Brain microvascular endothelial cell (primary cell): ENCODE measurements around the gene POGK.

Experiments used
- DNase-seq: peaks from one replicate; pipeline ENCODE4 v3.0.0-alpha.2; 2020
- H3K27ac ChIP-seq: fragments of 250-450 bp; sonication (Bioruptor Pico); 2 replicates; pipeline ENCODE4 v1.5.1; 2020; ENCODE audit warnings: mild to moderate bottlenecking, moderate library complexity
- H3K27me3 ChIP-seq: fragments of 250-450 bp; sonication (Bioruptor Pico); replicated peaks from 2 replicates; pipeline ENCODE4 v1.5.1; 2020; ENCODE audit warnings: mild to moderate bottlenecking
- H3K36me3 ChIP-seq: fragments of 250-450 bp; sonication (Bioruptor Pico); replicated peaks from 2 replicates; pipeline ENCODE4 v1.5.1; 2020; ENCODE audit warnings: mild to moderate bottlenecking
- H3K4me3 ChIP-seq: 2 replicates; pipeline ENCODE4 v1.5.1; 2011; ENCODE audit warnings: low read depth, mild to moderate bottlenecking, control low read depth, low read length, moderate library complexity
- in situ Hi-C: cut with HindIII; loops from 2 replicates; pipeline ENCODE4 v1.10.0; 2017; ENCODE audit warnings: low sequenced_read_pairs, low pct_ligation_motif_present
- TF ChIP-seq, protein P1 (sequence below): IDR thresholded peaks from 2 replicates; pipeline ENCODE4 v1.5.1; 2011; ENCODE audit warnings: low read depth, mild to moderate bottlenecking, moderate library complexity, low read length, control low read depth, inconsistent platforms; ENCODE audit errors: missing control alignments

The POGK gene

DNA sequence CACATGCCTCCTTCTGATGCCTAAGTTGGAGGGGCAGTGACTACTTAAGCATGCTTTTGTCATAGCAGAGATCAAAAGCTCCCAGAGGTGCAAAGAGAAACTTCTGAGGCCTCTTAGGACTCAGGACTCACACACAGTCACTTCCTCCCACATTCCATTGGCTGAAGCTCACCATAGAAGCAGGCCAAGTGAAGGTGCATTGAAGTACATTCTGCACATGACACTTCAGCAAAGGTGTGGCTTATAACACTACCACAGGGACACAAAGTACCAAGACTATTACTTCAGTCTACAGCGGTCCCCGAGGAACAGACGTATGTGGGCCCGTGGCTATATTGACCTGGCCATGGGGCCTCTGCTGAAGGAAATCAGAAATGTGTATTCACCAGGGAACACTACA lies 2.5 kb upstream of the POGK start:
- H3K27me3 ChIP-seq = no peaks in the 10 kb centered on the region
- TF ChIP-seq, protein P1, sequence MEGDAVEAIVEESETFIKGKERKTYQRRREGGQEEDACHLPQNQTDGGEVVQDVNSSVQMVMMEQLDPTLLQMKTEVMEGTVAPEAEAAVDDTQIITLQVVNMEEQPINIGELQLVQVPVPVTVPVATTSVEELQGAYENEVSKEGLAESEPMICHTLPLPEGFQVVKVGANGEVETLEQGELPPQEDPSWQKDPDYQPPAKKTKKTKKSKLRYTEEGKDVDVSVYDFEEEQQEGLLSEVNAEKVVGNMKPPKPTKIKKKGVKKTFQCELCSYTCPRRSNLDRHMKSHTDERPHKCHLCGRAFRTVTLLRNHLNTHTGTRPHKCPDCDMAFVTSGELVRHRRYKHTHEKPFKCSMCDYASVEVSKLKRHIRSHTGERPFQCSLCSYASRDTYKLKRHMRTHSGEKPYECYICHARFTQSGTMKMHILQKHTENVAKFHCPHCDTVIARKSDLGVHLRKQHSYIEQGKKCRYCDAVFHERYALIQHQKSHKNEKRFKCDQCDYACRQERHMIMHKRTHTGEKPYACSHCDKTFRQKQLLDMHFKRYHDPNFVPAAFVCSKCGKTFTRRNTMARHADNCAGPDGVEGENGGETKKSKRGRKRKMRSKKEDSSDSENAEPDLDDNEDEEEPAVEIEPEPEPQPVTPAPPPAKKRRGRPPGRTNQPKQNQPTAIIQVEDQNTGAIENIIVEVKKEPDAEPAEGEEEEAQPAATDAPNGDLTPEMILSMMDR = no peak
- no peak overlapping the region for H3K27ac ChIP-seq
- H3K36me3 ChIP-seq = peaks cover 6% of the 10 kb centered on the region
- no peak overlapping the region for H3K4me3 ChIP-seq
- in situ Hi-C loops = no loop called here
- no peak for DNase-seq

DNA sequence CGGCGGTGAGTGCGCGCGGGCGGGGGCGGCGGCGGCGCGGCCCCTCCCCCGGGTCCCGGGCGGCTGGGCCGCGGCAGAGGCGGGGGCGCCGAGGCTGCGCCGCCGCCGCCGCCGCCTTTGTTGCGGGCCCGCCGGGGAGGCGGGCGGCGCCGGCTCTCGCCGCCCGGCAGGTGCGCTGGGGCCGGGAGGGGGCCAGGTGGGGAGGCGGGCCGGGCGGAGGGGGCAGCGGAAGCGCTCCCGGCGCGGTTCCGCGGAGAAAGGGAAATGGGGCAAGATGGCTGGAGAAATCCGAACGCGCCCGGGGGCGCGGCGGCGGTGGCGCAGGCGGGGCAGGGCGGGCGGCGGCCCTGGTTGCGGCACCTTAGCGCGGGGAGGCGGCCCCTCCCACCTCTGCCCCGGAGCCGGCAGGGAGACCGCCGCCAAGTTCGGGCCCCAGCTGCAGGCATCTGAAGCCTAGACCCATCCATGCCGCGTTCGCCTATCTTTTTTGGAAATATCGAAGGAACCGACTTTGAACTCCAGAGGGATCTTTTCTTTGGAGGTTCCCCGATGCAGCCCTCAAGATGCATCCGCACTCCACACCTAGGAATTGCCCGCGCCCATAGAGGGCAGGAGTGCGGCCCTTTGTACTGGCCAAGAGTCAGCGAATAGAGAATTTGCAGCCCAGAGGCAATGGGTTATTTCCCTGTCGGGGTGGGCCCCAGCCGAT lies 479 bp downstream of the POGK start:
- TF ChIP-seq, protein P1 = peak; percentile 55
- Histone ChIP-seq H3K36me3 (peaks cover 22% of the 10 kb centered on the region), H3K27me3 (no peaks in the 10 kb centered on the region), H3K4me3 (peak overlapping the region; percentile 68), H3K27ac (peak overlapping the region; percentile 65)
- no peak for DNase-seq
- in situ Hi-C loops = no loop called here

DNA sequence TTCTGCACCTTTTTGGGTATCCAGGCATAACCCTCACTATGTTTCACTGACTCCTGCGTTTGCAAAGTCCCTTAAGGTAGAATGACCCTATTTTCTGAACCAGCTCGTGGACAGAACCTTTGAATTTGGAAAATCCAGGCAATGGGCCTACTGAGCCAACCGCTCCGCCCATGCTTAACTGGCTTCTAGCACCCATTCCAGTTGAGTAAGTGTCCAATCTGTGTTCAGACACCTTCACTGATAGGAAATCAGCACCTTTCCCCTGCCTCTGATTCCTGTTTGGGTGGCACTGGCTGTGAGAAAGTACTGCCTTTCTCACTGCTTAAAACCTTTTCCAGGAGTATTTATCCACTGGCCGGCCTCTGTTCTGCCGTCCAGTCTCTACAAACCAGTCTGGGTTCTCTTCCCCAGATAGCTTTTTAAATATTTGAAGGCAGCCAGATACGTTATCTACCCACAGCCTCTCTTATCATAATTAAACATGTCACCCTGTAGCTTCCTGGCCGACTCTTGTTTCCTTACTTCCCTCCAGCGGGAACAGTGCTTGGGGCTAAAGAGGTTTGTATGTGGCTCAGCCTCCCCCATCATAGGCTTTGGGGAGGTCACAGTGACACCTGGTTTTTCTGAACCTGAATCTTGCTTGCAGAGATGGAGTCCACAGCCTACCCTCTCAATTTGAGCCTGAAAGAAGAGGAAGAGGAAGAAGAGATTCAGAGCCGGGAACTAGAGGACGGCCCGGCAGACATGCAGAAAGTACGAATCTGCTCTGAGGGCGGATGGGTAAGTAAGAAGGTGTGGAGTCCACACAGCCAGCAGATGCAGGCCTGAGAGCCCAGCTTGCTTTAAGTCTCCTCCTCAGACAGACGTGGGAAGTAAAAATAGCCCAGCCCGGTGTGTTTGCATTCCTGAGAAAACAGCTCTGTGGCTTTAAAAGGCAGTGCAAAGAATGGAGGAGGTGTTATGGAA lies 1.3 kb downstream of the POGK start:
- Histone ChIP-seq H3K4me3 (peak overlapping the region; percentile 68), H3K27me3 (no peaks in the 10 kb centered on the region), H3K36me3 (peaks cover 24% of the 10 kb centered on the region), H3K27ac (no peak overlapping the region)
- TF ChIP-seq, protein P1 = no peak
- in situ Hi-C loops = no loop called here
- peak; percentile 33 for DNase-seq

DNA sequence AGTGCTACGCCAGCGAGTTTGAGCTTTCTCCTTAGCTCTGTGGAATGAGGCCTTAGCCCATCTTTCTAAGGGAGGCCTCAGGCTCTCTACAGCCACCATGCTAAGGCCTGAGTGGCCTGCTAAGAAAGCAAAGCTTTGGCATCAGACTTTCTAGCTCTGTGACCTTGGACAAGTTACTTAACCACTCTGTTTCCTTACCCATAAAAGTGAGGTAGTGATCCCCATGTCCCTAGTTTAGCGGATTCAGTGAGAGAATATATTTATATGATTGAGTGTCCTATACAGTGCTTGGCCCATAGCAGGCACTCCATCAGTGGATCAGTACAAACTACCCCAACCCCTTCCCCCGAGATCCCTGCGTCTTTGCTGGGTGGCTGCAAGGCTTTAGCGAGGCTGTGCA lies 4.0 kb downstream of the POGK start:
- TF ChIP-seq, protein P1 = no peak
- H3K27ac ChIP-seq = no peak overlapping the region
- H3K27me3 ChIP-seq = no peaks in the 10 kb centered on the region
- peaks cover 44% of the 10 kb centered on the region for H3K36me3 ChIP-seq
- no peak overlapping the region for H3K4me3 ChIP-seq
- DNase-seq = no peak
- in situ Hi-C loops = no loop called here

DNA sequence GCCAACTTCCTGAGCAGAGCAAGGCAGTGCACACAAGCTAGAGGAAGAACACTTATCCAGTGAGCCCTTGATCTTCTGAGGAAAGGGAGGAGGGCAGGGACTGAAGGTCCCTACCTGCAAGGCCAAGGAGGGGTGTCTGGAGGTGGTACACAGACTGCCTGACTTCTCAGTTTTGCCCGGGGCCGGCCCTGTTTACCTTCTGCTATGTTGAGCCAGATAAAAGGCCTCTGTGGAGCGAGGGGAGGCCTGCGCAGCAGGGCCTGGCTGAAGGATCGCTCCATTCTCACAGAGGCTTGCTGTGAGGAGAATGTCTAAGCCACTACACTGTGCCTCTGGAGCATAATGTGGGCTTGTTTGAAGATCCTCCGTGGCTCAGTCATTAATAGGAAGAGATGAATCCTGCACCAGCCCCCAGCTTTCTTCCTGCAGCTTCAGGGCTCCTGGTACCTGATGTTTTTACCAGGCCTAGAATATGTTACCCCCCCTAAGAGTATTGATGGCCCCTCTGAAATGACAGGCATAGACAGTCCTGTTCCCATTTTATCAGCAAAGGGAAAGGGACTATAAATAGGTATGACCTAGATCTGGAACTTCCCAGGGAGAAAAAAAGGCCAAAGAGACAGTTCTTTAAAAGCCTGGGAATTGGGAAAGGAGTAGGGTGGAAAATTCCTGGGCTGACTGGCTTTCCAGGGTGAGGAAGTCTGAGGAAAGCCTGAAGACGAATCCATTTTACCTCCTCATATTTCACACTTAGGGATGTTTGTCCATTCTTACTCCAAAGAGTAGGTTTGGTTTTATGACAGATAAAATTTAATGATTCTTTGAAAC lies 4.7 kb downstream of the POGK start:
- DNase-seq = no peak
- peaks cover 47% of the 10 kb centered on the region for H3K36me3 ChIP-seq

More for the DNA sequence above, 4.7 kb downstream of the POGK start:
- TF ChIP-seq, protein P1 = no peak
- Histone ChIP-seq H3K27ac (no peak overlapping the region), H3K27me3 (no peaks in the 10 kb centered on the region), H3K4me3 (no peak overlapping the region)
- in situ Hi-C loops = no loop called here
